Cardiac septum (tissue), 1 donor: ENCODE measurements around the gene SSTR4. TPM values are rescaled to one million over a fixed set of nuclear protein-coding genes. Genes with fewer than 3 reads are reported as not detected.
A peak's percentile ranks its signal among the peaks of the same experiment; 100 is the strongest.
"Not testable (repeated sequence)": the region's sequence is repeated elsewhere in the genome, so short reads cannot be mapped to it uniquely, and the experiment has no call there.

ENCODE experiments used
- DNase-seq: peaks from one replicate; pipeline ENCODE4 v3.0.0-alpha.2; 2020; ENCODE audit warnings: low spot score
- intact Hi-C: fragments of 100-400 bp; cut with DNase I; formaldehyde crosslinking; loops from one replicate; pipeline ENCODE4 v1.14.0; 2022
- total RNA-seq: library from RNA; stranded (reverse); fragmentation: NEBNext Ultra II Directional; extraction: Animal tissue kit (Norgen Biotek cat#: 25700); gene quantifications from one replicate; pipeline ENCODE4 v1.2.1, GENCODE V29; 2021
- donor health status: DM: no; HTN: no; CAD: no.

The SSTR4 gene
- total RNA-seq, 1 donor from 2014 or later = not detected

GRCh38 chr20:23013429-23013828 lies 21.7 kb upstream of the SSTR4 start:
- intact Hi-C loops = no loop called here
- DNase-seq = peak; percentile 38

DNA sequence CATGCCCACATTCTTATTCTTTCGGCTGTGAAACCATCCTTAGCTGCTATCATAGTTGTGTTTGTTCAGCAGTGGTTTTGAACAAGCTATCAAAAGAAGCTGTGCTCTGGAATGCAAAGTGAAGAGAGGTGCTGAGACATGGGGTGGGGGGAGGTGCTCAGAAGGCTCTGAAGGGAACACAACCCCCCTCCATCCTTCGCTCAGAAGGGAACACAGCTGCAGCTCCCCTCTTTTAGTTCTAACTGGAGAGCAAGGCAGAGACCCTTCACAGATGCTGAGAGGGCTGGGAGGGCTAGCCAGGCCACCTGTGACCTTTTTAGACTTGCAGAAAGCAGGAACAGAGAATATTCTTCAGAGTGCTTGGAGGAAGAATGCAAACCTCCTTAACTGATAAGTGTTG lies 17.6 kb upstream of the SSTR4 start:
- intact Hi-C loops = no loop called here

DNA sequence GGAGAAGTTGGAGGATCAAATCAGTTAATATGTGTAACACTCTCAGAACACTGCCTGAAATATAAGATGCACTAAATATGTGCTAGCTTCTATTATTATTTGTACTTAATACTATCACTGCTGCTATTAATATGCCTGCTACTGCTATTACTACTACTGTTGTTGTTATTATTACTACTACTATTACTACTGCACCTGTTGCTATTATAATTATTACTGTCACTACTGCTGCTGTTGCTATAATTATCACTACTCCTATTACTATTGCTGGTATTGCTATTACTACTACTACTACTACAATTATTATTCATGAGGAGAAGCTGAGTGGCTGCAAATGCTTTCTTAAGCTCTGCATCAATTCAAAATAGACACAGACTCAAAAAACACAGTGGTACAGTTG lies 16.7 kb upstream of the SSTR4 start:
- intact Hi-C loops = no loop called here
- no peak for DNase-seq

More for the DNA sequence above, 17.6 kb upstream of the SSTR4 start:
- DNase-seq = peak; percentile 29

- intact Hi-C loops = no loop called here
- peak; percentile 54 for DNase-seq
These were observed 16.2 kb upstream of the SSTR4 start for GRCh38 chr20:23018941-23019340.

GRCh38 chr20:23019403-23019802 lies 15.7 kb upstream of the SSTR4 start:
- intact Hi-C loops = no loop called here

GRCh38 chr20:23020230-23021018 lies 14.7 kb upstream of the SSTR4 start:
- intact Hi-C loops = no loop called here
- DNase-seq = peak; percentile 20

More at GRCh38 chr20:23019403-23019802, 15.7 kb upstream of the SSTR4 start:
- DNase-seq = peak; percentile 39

GRCh38 chr20:23021541-23021940 lies 13.6 kb upstream of the SSTR4 start:
- intact Hi-C loops = no loop called here
- peak; percentile 12 for DNase-seq

- intact Hi-C loops = no loop called here
- peak; percentile 44 for DNase-seq
These were observed 13.2 kb upstream of the SSTR4 start for GRCh38 chr20:23021951-23022350.

DNA sequence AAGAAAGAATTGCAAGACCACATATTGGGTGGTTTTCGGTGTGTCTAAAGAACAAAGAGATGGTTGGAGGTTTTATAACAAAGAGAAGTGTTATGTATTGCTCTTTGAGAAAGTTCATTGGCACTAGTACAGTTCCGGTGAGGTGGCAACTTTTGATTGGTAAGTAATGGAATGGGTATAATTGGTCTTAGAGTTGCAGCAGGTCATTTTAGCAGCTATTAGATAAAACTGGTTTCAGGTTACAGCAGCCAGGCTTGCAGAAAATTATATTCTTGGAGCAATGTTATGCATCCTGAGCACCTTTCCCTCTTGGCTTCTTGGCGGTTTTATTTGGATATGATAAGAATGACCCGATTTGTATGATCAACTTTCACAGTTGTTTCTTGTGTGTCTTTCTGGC lies 12.3 kb upstream of the SSTR4 start:
- intact Hi-C loops = no loop called here
- DNase-seq = no peak

DNA sequence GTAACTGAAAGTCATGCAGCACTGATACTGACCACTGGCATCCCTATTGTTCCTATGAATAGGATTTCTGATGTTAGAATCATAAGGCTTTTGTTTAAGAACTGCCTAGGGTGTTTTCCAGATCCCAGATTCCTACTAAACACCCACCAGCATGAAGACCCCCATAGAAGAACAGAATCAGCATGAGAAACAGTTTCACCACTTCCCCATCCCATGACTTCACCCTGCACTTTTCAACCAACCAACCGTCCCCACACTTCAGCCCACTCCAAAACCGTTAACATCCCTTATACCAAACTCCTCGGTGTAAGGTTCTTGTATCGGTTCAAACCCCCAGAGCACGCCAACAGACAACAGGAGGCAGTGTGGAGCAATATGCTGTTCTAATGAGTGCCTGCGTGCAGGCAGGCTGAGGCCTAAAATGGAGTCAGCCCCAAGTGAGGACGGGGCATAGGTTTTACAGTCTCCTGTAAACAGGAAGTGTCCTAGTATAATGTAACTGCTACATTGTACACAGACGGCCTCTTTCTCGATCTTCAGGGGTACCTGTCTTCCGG lies 11.4 kb upstream of the SSTR4 start:
- intact Hi-C loops = no loop called here

GRCh38 chr20:23024701-23025100 lies 10.4 kb upstream of the SSTR4 start:
- intact Hi-C loops = no loop called here
- no peak for DNase-seq

More for the DNA sequence above, 11.4 kb upstream of the SSTR4 start:
- peak; percentile 57 for DNase-seq

DNA sequence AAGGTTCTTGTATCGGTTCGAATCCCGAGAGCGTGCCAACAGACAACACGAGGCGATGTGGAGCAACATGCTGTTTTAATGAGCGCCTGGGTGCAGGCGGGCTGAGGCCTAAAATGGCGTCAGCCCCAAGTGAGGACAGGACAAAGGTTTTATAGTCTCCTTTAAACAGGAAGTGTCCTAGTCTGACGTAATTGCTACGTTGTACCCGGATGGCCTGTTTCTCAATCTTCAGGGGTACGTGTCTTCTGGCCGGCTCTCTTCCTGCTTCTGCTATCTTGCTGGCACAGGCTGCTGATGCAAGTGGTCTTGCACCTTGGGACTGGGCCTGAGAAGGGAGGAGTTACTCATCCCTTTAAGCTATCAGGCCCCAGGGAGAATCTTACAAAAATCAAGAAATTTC lies 9.6 kb upstream of the SSTR4 start:
- intact Hi-C loops = not testable (repeated sequence)

DNA sequence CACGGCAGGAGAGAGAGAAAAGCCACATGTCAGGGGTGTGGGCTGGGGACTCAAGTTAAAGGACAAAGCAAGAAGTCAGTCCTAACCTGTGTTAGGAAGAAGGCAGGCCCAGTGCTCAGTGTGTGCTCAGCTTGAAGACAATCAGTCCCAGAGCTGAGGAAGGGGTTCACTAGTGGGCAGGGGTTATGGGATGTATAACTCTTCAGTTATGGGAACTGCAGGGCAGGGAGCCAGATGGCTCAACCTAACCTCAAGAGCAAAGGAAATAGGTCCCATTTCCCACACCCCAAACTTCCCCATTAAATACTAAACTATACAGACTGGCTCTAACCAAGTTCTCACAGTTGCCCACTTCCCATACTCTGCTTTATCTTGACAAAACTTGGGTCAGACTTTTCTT lies 7.4 kb upstream of the SSTR4 start:
- intact Hi-C loops = no loop called here
- peak; percentile 76 for DNase-seq

More for the DNA sequence above, 9.6 kb upstream of the SSTR4 start:
- peak; percentile 83 for DNase-seq

DNA sequence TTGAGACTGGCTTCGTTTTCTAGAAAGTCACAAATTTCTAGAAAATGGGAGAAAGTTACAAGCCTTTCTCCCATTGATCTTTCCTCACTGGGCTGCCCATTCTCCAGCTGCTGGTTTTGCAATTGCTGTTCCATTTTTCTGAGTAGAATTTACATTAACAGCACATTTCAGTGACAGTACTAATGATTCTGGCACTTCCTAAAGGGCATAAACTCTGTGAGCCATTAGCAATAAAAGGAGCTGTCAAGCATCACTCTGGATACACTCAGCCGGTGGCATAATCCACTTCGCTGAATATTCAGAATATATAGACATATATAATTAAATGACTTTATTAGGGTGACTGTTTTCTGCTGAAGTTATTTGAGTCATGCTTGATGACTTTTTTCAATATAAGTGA lies 6.7 kb upstream of the SSTR4 start:
- peak; percentile 3 for DNase-seq
- intact Hi-C loops = no loop called here

DNA sequence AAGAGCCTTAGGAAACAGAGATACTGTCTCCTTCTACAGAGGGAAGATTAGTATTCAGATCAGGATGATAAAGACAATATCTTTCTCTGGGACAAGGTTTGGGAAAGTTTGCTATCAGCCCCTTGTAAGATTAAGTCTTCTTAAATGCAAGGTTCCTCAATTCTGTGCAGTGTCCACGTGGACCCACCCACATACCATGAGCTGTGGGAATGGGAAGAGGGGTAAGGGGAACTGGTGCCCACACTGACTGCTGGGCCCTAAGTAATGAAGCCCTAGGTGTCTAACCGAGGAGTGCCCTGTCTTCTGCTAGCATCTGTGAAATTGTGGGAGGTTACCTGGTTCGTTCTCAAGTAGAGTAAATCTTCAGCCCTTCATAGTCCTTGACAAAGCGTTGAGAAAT lies 5.8 kb upstream of the SSTR4 start:
- intact Hi-C loops = no loop called here
- peak; percentile 35 for DNase-seq

DNA sequence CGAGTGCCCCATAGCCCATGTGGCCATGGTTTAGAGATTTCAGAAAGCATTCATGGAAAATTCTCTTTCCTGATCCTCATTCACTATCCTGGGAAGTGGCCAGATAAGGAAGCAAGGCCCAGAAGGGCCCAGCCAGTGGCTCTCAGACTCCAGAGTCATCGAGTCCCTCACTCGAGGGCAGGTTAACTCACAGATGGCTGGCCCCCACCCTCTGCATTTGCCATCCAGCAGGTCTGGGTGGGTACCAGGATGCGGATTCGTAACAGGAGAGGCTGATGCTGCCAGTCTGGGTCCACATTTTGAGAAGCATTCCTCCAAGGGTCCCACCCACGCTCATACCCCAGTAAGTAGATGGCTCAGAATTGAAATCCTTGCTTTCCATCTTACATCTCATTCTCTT lies 3.8 kb upstream of the SSTR4 start:
- intact Hi-C loops = no loop called here
- peak; percentile 43 for DNase-seq

- intact Hi-C loops = no loop called here
- peak; percentile 57 for DNase-seq
These were observed 2.9 kb upstream of the SSTR4 start for GRCh38 chr20:23032056-23032749.

GRCh38 chr20:23032750-23033078 lies 2.4 kb upstream of the SSTR4 start:
- intact Hi-C loops = no loop called here
- DNase-seq = peak; percentile 49

DNA sequence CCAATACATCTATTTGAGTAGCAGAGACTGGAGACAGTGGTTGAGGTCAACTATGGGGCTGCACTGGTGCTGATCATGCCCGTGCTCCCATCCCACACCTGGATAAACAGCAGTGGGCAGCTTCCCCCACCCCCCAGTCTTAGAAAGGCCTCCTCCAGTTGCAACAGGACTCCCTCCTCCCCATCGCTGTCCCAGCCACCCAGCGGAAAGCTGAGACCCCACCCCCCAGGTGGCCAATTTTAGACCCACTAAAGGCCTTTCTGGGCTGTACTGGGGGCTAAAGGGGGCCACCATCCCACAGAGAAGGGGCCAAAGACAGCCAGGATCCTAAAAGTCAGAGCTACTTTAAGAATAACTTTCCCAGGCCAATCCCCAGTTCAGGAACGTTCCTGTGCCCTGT lies 1.2 kb upstream of the SSTR4 start:
- intact Hi-C loops = no loop called here
- DNase-seq = peak; percentile 3

- DNase-seq = peak; percentile 56
These were observed 619 bp downstream of the SSTR4 start for GRCh38 chr20:23035731-23036130.

DNA sequence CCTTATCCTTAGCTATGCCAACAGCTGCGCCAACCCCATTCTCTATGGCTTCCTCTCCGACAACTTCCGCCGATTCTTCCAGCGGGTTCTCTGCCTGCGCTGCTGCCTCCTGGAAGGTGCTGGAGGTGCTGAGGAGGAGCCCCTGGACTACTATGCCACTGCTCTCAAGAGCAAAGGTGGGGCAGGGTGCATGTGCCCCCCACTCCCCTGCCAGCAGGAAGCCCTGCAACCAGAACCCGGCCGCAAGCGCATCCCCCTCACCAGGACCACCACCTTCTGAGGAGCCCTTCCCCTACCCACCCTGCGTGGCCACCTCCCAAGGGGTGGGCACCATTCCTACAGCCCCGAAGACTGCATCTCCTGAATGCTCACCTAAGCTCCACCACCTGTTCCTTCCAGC lies 1.3 kb downstream of the SSTR4 start:
- peak; percentile 68 for DNase-seq
- intact Hi-C loops = no loop called here

More at GRCh38 chr20:23035731-23036130, 619 bp downstream of the SSTR4 start:
- intact Hi-C loops = no loop called here
